ENCODE measurements around the gene LPAR2.
"Not testable (repeated sequence)": the region's sequence is repeated elsewhere in the genome, so short reads cannot be mapped to it uniquely, and the experiment has no call there.

LPAR2 gene

DNA sequence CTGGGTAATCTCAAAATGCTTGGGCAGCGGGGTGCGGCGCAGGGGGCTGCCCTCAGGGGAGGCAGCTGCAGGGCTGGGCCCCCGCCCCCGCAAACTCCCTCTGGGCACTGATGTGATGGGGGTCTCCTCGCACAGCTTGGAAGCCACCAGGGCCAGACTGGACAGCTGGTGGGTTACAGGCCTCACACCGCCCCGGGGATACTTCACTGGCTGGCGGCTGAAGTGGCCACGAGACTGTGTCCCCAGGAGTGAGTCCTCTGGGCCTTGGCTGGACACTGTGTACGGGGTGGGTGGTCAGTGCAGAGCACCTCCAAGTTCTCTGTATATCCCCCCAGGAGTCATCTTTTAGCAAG, 2.0 kb upstream of the LPAR2 start:
- DNase-seq: no peak

DNA sequence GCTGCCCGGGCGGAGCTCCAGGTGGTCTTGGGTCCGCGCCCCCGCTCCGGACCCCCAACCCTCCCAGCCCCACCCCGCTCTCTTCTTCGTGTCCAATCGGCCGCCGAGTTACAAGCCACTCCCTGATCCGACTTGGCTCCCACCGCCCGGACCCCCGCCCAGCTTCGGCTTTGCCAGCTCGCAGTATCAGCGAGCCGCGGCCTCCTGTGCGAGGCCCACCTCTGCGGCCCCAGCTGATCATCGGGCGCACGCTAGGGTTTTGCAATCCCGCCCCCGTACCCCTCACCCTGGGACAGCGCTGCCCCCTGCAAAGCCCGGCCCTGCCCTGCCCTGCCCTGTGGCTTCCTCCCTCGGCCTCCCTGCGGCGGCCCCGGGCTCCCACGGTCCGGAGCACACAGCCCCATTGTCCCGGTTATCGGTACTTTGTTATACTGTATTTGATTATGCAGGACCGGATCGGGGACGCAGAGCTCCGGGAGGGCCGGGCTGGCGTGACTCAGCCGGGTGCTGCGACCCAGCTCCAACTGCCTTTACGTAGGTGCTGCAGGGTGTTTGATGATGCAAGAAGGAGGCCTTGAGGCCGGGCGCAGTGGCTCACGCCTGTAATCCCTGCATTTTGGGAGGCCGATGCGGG, 598 bp upstream of the LPAR2 start:
- DNase-seq: peak in 5 of 6 experiments; percentile 19 to 58 (median 43)

DNA sequence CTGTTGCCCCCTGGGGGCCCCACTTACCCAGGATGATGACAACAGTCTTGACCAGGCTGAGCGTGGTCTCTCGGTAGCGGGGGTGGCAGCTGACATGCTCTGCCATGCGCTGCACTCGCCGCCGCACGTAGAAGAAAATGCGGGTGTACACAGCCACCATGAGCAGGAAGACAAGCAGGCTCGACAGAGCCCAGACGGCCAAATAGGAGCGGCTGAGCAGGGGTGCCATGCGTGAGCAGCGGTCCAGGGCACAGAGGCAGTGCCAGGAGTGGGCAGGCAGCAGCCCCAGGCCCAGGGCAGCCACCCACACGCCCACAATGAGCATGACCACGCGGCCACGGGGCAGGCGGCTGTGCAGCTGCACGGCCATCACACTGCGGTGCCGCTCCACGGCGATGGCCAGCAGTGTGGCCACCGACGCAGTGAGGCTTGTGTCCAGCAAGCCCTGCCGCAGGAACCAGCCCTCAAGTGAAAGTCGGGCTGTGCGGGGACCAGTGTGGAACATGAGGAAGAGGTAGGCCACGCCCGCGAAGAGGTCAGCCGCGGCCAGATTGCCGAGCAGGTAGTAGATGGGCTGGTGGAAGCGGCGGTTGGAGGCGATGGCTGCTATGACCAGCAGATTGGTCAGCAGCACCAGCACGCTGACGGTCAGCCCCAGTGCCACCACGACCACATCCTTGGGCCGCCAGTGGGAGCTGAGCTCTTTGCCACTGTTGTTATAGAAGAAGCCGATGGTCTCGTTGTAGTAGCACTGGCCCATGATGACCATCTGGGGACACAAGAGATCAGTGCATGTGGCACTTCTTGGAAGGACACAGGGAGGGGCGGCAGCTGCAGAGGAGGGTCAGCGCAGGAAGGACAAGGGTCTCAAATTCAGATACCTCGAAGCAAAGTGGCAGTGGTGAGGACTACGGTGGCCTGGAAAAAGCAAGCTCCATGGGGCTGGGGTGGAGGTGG, 1.2 kb downstream of the LPAR2 start:
- DNase-seq: no peak

DNA sequence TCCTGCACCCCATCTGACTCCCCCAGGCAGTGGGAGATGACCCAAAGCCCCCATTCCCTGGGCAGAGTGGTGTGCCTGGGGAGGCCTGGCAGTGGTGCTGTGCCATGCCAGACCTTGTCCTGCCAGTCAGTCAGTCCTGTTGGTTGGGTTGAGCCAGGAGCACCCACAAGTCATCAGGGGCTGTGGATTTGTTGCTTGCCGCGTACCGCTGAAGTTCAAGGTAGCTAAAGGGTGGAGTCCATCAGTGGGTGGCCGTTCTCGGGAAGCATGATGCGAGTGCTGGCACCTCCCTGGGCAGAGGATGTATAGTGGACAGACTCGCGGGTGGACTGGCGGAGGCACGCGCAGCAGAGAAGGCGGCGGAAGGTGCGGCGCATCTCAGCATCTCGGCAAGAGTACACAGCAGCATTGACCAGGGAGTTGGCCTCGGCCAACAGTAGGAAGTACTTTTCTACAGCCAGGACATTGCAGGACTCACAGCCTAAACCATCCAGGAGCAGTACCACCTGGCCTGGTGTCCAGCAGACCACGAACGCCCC, 3.9 kb downstream of the LPAR2 start:
- DNase-seq: no peak

DNA sequence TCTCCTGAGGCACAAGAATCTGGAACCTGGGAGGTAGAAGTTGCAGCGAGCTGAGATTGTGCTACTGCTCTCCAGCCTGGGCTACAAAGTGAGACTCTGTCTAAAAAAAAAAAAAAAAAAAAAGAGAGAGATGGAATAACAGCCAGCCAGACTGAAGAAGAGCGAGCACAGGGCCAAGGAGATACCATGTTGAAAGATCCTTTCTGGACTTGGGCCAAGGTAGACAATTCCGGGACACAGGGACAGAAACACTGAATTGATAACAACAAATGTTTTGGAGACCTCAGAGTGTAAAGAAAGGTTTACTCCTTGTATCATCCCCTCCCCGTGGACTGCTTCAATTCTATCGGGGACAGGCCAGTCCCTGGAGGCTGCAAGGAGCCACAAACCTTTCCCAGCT, 4.6 kb downstream of the LPAR2 start:
- DNase-seq: no peak

DNA sequence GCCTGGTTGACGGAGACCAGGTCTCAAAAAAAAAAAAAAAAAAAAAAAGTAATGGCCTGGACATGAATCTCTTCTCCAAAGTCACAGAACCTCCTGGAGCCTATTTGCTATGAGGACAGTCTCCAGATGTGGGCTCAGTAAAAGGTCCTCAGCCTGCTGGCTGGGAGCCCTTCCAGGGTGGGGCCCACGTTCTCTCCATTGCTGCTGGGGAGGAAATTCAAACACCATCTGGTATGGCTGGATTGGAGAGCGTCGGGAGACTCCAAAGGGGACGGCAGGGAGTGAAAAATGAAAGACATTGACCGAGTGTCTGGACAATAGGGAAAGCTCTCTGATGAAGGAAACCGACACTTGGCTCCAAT, 8.2 kb downstream of the LPAR2 start:
- DNase-seq: no peak

DNA sequence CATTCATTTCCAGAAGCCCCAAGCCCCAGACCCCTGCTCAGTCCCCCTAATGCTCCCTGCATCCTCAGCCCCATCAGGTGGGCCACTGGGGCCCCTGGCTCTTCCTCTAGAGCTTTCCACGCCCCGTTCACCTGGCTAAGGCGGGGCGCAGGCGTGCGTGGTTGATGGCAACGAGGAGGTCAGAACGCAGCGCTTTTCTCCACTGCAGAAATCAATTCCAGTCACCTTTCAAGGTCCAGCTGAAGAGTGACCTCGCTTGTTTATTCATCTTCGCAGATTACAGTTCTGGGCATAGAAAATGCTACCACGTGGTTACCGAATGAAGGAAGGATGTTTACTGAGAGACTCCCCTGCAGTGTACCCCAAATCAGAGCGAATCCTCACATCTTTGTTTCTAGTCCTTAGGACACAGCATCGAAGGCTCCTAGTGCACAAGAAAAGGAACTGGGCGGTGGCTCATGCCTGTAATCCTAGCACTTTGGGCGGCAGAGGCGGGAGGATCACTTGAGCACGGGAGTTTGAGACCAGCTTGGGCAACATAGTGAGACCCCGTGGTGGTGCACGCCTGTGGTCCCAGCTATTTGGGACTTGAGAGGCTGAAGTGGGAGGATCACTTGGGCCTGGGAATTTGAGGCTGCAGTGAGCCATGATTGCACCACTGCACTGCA, 8.7 kb downstream of the LPAR2 start:
- DNase-seq: no peak

DNA sequence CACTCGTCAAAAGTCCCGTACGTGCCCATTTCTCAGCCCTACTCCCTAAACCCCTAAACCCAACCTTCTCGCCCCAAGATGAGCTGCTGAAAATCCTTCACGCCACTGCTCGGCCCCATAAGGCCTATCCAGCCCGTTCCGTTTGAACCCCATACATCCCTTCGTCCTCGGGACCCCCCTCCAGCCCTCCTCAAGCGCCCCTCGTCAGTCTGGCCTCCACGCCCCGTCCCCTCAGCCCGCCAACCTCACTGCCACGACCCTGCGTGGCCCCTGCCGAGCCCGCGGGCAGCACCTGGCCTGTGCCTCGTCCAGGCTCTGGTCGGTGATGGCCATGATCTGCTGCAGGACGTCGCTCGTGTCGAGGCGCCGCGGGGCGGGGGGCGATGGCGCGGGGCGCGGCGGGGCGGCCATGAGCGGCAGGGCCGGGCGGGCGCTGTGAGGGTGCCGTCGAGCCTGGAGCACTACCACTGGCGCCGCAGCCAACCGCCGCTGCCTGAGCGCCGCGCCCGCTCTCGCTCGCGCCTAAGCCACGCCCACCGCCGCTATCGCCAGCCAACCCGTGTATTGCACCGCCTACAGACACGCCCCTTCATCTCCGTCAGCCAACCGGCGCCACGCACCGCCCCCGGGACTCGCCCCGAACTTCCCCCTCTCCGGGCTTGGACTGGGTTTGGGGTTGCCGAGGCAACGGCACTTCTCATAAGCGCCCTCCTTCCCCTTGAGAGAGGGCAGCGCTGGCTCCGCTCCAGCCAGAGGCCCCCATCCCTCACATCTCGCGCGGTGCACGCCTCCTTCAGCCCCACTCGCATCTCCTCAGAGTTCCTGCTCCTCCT, 9.6 kb downstream of the LPAR2 start, which contains the start of gene PBX4:
PBX4 (minus strand) TSS at position 469 of the 833 bp plus-strand sequence; CDS start at position 411, 58 bp downstream.
- peak; percentile 96 to 99 (median 98) for DNase-seq

DNA sequence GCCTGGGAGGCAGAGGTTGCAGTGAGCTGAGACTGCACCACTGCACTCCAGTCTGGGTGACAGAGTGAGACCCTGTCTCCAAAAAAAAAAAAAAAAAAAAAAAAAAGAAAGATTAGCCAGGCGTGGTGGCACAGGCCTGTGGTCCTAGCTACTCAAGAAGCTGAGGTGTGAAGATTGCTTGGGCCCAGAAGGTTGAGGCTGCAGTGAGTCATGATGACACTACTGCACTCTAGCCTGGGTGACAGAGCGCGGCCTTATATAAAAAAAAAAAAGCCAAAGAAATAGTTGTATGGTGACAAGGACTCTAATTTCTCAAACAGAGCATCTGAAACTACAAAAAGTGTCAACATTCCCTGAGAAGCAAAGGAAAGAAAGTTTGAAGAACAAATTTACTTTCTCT, 12.9 kb downstream of the LPAR2 start:
- no peak for DNase-seq

DNA sequence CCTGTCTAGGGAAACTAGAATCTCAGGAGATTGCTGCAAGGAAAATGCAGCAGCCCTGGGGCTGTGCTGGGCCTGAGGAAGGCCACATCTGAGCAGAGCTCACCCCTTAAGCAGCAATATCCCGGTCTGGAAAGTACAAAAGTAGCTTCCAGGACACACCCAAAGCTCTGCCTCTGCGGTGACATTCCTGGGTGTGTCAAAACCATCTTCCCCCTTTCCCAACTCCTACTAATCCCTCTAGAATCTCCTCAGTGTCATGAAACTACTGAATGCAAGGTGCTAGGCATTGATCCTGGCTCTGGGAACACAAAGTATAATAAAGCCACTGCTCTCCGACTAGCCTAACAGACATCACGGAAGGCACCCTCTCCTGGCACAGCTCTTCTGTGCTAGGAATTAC, 14.5 kb downstream of the LPAR2 start:
- DNase-seq: no peak

DNA sequence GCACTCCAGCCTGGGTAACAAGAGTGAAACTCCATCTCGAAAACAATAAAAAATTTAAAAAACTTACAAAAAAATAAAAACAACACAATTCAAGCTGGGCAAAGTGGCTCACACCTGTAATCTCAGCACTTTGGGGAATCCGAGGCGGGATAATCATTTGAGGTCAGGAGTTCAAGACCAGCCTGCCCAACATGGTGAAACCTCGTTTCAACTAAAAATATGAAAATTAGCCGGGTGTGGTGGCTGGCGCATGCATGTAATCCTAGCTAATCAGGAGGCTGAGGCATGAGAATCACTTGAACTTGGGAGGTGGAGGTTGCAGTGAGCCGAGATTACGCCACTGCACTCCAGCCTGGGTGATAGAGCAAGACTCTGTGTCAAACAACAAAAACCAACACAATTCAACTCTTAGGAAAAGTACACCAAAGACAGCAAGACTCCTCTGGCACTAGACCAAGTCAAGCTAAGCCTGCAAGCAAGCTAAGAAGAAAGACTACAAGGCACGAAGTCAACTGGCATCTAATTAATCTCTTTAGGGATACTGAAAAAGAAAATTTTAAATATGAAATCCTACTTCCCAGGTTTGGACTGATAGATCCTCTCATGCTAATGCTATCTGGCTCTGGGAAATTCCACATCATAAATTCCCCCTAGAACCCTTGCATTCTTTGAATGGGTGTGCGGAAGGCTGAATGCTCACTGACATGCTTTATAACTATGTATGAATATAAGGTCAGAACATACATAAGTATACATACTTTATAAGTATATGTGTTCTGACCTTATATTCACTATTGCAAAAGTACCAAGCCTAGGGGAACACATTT, 17.4 kb downstream of the LPAR2 start:
- no peak for DNase-seq

DNA sequence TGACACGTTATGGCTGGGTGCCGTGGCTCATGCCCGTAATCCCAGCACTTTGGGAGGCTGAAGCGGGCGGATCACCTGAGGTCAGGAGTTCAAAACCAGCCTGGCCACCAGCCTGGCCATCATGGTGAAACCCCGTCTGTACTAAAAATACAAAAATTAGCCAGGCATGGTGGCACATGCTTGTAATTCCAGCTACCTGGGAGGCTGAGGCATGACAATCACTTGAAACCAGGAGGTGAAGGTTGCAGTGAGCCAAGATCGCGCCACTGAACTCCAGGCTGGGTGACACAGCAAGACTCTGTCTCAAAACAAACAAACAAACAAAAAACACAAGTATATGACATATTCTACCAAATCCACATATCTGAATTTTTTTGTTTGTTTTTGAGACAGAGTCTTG, 21.3 kb downstream of the LPAR2 start:
- DNase-seq: not testable (repeated sequence)

DNA sequence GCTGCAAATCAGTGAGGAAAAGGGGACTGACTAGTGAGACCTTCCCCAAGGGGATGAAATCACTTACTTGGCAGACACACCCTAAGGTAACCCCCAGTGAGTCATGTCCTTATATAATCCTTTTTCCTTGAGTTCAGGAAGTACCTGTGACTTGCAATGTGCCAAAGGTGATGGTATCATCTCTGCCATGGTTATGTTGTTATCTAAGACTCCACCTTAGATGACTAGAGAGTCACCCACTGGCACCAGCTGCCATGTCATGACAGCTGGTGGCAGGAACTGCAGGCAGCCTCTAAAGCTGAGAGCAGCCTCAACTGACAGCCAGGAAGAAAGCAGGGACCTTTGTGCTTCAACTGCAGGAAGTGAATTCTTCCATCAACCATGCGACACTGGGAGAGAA, 22.0 kb downstream of the LPAR2 start:
- peak; percentile 13 to 53 (median 44) for DNase-seq

DNA sequence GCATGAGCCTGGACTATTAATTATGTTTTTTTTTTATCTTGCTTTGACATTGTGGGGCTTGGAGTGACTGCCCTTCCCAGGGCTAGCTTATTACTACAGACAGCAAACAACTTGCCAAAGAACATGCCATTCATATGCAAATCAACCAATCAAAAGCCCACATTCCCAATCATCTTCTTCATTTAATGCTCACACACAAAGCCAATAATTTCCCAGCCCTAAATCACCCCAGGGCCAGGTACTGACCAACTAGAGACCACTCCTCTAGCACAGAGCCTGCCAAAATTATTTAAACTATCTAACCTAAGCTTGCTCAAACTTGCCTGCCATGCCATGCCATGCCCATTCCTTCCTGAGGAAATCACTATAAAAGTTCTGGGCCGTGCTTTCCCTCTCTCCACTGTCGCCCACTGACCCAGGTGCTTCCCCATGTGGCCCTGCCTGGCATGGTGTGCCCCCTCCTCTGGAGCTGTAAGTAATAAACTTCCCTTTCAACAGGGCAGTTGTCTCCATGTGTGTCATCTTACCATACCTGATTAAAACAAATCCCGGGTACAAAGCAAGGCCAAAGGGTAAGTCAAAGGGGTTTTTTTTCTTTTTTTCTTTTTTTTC, 25.2 kb downstream of the LPAR2 start:
- no peak for DNase-seq

DNA sequence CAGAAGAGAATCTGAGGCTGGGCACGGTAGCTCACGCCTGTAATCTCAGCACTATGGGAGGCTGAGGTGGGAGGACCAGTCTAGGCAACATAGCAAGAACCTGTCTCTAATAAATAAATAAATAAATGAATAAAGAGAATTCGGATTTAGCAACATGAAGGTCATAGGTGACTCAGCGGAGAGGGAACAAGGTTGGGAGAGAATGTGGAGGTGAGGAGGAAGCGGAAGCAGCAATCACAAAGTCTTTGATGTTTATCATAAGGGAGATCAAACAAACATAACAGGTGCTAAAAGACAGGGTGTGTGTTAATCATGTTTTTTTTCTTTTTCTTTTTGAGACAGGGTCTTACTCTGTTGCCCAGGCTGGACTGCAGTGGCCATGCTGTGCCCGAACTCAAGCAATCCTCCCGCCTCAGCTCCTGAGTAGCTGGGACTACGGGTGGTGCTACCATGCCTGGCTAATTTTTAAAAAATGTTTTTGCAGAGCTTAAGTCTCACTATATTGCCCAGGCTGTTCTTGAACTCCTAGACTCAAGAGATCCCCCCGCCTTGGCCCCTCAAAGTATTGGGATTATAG, 25.8 kb downstream of the LPAR2 start:
- peak; percentile 27 to 73 (median 54) for DNase-seq

DNA sequence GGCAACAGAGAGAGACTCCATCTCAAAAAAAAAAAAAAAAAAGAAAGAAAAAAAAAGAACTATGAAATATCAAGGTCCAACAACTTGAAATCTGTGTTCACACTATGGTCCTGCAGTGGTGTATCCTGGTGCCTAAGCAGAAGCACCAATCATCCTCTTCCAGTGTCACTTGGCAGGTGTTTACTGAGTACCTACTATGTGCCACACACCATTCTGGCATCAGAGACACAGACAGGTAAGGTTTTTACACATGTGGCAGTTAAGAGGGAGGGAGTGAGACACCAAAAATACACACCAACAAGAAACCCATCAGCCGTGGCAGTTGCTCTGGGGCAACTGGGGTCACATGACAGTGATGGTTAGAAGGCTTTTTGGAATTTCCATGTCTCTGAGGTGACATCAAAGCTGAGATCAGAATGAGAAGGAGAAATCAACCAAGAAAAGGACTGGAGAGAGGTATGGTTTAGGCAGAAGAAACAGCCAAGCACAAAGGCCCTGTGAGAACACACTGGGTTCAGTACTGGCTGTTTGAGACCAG, 27.2 kb downstream of the LPAR2 start:
- DNase-seq: no peak

DNA sequence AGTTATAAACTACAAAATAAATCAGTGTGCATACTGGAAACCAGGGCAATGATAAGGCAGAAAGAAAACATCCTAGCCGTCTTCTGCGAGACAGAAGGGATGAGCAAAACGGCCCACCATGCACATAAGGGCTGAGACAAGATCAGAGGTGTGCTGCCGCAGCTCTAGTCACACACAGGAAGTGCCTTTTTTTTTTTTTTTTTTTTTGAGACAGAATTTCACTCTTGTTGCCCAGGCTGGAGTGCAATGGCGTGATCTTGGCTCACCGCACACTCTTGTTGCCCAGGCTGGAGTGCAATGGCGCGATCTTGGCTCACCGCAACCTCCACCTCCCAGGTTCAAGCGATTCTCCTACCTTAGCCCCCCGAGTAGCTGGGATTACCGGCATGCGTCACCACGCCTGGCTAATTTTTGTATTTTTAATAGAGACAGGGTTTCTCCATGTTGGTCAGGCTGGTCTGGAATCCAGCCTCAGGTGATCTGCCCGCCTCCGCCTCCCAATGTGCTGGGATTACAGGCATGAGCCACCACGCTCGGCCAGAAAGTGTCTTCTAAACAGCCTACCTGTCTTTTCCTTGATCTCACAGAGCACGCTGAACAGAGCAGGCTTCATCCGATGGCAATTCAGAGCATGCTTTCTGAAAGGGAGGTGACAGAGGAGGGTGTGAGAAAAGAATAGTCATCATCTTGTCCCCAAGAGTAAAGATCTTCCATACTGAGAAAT, 29.1 kb downstream of the LPAR2 start:
- DNase-seq: peak; percentile 44 to 85 (median 72)

DNA sequence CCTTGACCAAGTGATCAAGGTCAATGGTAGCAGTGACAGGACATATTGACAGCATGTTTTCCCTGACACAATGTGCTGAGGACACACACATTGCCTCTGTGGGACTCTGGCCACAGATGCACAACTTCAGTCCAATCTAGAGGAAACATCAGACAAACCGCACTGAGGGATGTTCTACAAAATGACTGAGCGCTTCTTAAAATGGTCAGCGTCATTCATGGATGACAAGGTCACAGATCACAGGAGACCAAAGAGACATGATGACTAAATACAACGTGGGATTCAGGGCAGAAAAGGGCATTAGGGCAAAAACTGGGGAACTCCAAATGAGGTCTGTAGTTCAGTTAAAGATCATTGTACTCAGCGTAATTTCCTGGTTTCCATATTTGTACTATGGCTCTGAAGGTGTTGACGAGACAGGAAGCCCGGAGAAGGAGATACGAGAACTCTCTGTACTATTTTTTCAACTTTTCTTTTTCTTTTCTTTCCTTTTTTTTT, 30.2 kb downstream of the LPAR2 start:
- DNase-seq: peak; percentile 22 to 88 (median 67)

DNA sequence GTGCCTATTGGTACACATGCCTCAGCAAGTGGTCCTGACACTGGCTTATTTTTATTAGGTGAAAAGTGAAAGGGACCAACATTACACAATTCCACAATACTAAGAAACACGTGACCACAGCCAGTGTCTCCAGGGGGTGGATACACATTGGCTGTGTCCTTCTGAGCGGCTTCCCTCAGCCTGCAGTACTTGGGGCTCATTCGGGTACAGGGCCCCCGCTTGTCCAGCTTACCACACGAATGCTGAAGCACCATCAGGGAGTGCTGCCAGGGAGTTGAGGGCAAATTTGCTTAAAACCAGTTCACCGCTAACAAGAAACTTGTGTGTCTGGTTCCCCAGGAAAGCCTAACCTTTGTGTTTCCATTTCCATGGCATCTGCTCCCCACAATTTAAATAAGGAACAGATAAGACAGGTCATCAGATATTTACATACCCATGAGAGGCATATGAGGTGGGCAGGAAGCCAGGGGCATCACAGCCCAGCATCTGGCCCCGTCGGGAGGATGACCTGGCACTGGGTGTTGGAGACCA, 32.8 kb downstream of the LPAR2 start:
- DNase-seq: no peak

Measured in stimulated activated naive CD4-positive, alpha-beta T cell (primary cell).